Breast epithelium (tissue), 3 donors: ENCODE results near the gene DNMT3A.
"Not testable (repeated sequence)": the region's sequence is repeated elsewhere in the genome, so short reads cannot be mapped to it uniquely, and the experiment has no call there.

Experiments used
- CTCF ChIP-seq, 3 donors: fragments of 450-650 bp; IDR thresholded peaks; one replicate each; pipeline ENCODE4 v1.5.1; 2016 to 2017; ENCODE audit warnings: antibody characterized with exemption in 3 of 3, mild to moderate bottlenecking in 3 of 3, moderate library complexity in 3 of 3
- POLR2A ChIP-seq: fragments of 450-650 bp; IDR thresholded peaks from one replicate; pipeline ENCODE4 v1.6.1; 2016; ENCODE audit warnings: antibody characterized with exemption, mild to moderate bottlenecking, moderate library complexity
- POLR2AphosphoS5 ChIP-seq, 3 donors: sonication (generic); formaldehyde crosslinking; IDR thresholded peaks; one replicate each; pipeline ENCODE4 v1.6.1; 2017; ENCODE audit warnings: antibody characterized with exemption in 3 of 3

- TF ChIP-seq CTCF (IDR thresholded peaks at IDR 0.05); POLR2A; POLR2AphosphoS5 (IDR thresholded peaks at IDR 0.05): not testable (repeated sequence)
Observed at GRCh38 chr2:25272705-25273104, 69.0 kb downstream of the DNMT3A start.
